ENCODE results near the gene C20orf141.

DNA sequence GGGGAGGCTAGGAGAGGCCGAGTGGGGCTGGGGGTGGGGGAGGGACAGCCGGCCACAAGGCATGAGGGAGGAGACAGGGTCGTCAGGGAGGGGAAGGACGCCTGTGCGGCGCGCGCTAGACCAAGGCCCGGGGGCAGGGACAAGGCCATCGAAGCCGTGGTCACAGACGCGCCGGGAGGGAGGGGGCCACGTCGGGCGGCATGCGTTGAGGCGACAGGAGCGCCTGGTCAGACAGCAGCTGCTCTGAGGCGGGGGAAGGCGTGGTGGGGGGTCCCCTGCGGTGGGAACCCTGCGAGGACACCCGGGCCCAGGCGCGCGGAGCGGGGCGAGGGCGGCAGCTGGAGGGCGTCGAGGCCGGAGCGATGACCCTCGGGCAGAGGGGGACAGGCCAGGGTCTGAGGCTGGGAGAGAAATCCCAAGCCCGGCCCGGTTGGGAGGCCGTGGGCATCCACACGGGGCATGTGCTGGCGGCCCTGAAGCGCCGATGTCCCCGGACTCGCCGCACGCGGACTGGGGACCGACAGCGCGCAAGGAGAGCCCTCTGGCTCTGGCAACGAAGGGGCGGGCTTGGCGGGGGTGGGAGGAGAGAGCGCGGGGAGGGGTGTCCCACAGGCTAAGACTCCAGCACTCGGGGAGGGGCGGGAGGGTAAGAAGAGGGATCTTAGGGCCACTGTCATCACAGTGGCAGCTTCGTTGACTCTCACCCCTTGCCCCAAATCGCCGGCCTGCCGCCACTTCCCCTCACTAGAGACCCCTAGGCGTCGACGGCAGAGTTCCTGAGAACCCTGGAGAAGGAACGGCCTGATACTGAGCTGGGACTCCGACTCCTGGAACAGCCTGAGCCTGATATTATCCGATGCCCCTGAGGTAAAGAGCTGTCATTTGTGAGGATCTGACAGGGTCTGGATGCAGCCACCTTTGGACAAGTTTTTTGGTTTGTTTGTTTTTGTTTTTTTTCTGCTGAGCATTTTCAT lies 6.4 kb downstream of the C20orf141 start:
- TF ChIP-seq, protein P1, sequence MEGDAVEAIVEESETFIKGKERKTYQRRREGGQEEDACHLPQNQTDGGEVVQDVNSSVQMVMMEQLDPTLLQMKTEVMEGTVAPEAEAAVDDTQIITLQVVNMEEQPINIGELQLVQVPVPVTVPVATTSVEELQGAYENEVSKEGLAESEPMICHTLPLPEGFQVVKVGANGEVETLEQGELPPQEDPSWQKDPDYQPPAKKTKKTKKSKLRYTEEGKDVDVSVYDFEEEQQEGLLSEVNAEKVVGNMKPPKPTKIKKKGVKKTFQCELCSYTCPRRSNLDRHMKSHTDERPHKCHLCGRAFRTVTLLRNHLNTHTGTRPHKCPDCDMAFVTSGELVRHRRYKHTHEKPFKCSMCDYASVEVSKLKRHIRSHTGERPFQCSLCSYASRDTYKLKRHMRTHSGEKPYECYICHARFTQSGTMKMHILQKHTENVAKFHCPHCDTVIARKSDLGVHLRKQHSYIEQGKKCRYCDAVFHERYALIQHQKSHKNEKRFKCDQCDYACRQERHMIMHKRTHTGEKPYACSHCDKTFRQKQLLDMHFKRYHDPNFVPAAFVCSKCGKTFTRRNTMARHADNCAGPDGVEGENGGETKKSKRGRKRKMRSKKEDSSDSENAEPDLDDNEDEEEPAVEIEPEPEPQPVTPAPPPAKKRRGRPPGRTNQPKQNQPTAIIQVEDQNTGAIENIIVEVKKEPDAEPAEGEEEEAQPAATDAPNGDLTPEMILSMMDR (IDR thresholded peaks at IDR 0.05), result no peak
- no peak for TF ChIP-seq POLR2A (IDR thresholded peaks at IDR 0.05)
